BLaER1 treated with 17β-estradiol and CSF1 and Interleukin-3, amounts not matched to agents 10 nM and 100 nM (cell line): ENCODE measurements around the gene SMURF1.

ENCODE experiments used
- H3K27ac ChIP-seq, 11 experiments: shearing (Covaris generic); formaldehyde crosslinking; 2 replicates each; pipeline ENCODE4 v1.8.1; 2022
- H3K27me3 ChIP-seq, 11 experiments: shearing (Covaris generic); formaldehyde crosslinking; 2 replicates each; pipeline ENCODE4 v1.8.1; 2022
- H3K36me3 ChIP-seq, 11 experiments: shearing (Covaris generic); formaldehyde crosslinking; 2 replicates each; pipeline ENCODE4 v1.8.1; 2022
- H3K4me1 ChIP-seq, 10 experiments: shearing (Covaris generic); formaldehyde crosslinking; 2 replicates each; pipeline ENCODE4 v1.8.1; 2022
- H3K4me2 ChIP-seq, 11 experiments: shearing (Covaris generic); formaldehyde crosslinking; 2 replicates each; pipeline ENCODE4 v1.8.1; 2022
- H3K4me3 ChIP-seq, 10 experiments: shearing (Covaris generic); formaldehyde crosslinking; 2 replicates each; pipeline ENCODE4 v1.8.1; 2022
- H3K9ac ChIP-seq, 11 experiments: shearing (Covaris generic); formaldehyde crosslinking; 2 replicates each; pipeline ENCODE4 v1.8.1; 2022
- H3K9me3 ChIP-seq, 11 experiments: shearing (Covaris generic); formaldehyde crosslinking; replicated peaks in 1 of 11; 2 replicates each; pipeline ENCODE4 v1.8.1; 2022
- H4K20me1 ChIP-seq, 11 experiments: shearing (Covaris generic); formaldehyde crosslinking; 2 replicates each; pipeline ENCODE4 v1.8.1; 2022
- Cebpa-rat ChIP-seq, 11 experiments: shearing (Covaris generic); IDR thresholded peaks; 2 replicates each; pipeline ENCODE4 v1.8.1; 2022

Gene SMURF1

GRCh38 chr7:99010281-99010680, 133.6 kb downstream of the SMURF1 start:
- Histone ChIP-seq H3K4me2 (no peak overlapping the region), H3K27ac (no peak overlapping the region), H3K27me3 (no peaks in the 10 kb centered on the region), H3K36me3 (peaks cover 92 to 100% (median 97%) of the 10 kb centered on the region in 11 experiments), H3K4me1 (peaks cover 10 to 13% (median 13%) of the 10 kb centered on the region in 10 experiments), H3K9me3 (no peaks in the 10 kb centered on the region), H3K4me3 (no peak overlapping the region), H3K9ac (no peak overlapping the region), H4K20me1 (peaks cover 0 to 63% (median 17%) of the 10 kb centered on the region in 11 experiments; a peak in 12 of 22 replicates)
- no peak for TF ChIP-seq Cebpa-rat (IDR thresholded peaks at IDR 0.05)

GRCh38 chr7:99008921-99009530, 134.9 kb downstream of the SMURF1 start:
- Histone ChIP-seq H3K36me3 (peaks cover 92 to 100% (median 97%) of the 10 kb centered on the region in 11 experiments), H3K9me3 (no peaks in the 10 kb centered on the region), H3K4me3 (no peak overlapping the region), H3K27me3 (no peaks in the 10 kb centered on the region), H3K9ac (no peak overlapping the region), H4K20me1 (peaks cover 0 to 68% (median 20%) of the 10 kb centered on the region in 11 experiments; a peak in 12 of 22 replicates), H3K4me2 (no peak overlapping the region), H3K4me1 (peaks cover 16 to 26% (median 21%) of the 10 kb centered on the region in 10 experiments), H3K27ac (no peak overlapping the region)
- TF ChIP-seq Cebpa-rat (IDR thresholded peaks at IDR 0.05): no peak

- no peak for TF ChIP-seq Cebpa-rat (IDR thresholded peaks at IDR 0.05)
- no peak overlapping the region for H3K9ac ChIP-seq
- H3K9me3 ChIP-seq: no peaks in the 10 kb centered on the region
- H3K27me3 ChIP-seq: no peaks in the 10 kb centered on the region
- peaks cover 0 to 60% (median 19%) of the 10 kb centered on the region in 11 experiments; a peak in 11 of 22 replicates for H4K20me1 ChIP-seq
- H3K27ac ChIP-seq: no peak overlapping the region
- H3K4me1 ChIP-seq: peaks cover 21 to 34% (median 29%) of the 10 kb centered on the region in 10 experiments
- H3K4me3 ChIP-seq: no peak overlapping the region
- no peak overlapping the region for H3K4me2 ChIP-seq
- H3K36me3 ChIP-seq: peaks cover 86 to 100% (median 95%) of the 10 kb centered on the region in 11 experiments
Measured at GRCh38 chr7:99008181-99008631, 135.7 kb downstream of the SMURF1 start.

GRCh38 chr7:99006739-99007424, 137.0 kb downstream of the SMURF1 start:
- H3K27me3 ChIP-seq: no peaks in the 10 kb centered on the region
- peaks cover 80 to 99% (median 92%) of the 10 kb centered on the region in 11 experiments for H3K36me3 ChIP-seq
- H3K4me1 ChIP-seq: peaks cover 28 to 45% (median 40%) of the 10 kb centered on the region in 10 experiments
- no peaks in the 10 kb centered on the region for H3K9me3 ChIP-seq
- H3K4me3 ChIP-seq: no peak overlapping the region
- TF ChIP-seq Cebpa-rat (IDR thresholded peaks at IDR 0.05): no peak
- no peak overlapping the region for H3K9ac ChIP-seq
- no peak overlapping the region for H3K27ac ChIP-seq
- H3K4me2 ChIP-seq: no peak overlapping the region
- peaks cover 0 to 60% (median 19%) of the 10 kb centered on the region in 11 experiments; a peak in 11 of 22 replicates for H4K20me1 ChIP-seq

- no peaks in the 10 kb centered on the region for H3K27me3 ChIP-seq
- no peak for TF ChIP-seq Cebpa-rat (IDR thresholded peaks at IDR 0.05)
- H3K9me3 ChIP-seq: no peaks in the 10 kb centered on the region
- peak overlapping the region in 8 of 11 experiments; percentile 3 to 59 (median 18); a peak in 10 of 22 replicates for H3K9ac ChIP-seq
- H3K4me1 ChIP-seq: peaks cover 28 to 45% (median 40%) of the 10 kb centered on the region in 10 experiments
- peaks cover 0 to 60% (median 19%) of the 10 kb centered on the region in 11 experiments; a peak in 11 of 22 replicates for H4K20me1 ChIP-seq
- peaks cover 79 to 98% (median 91%) of the 10 kb centered on the region in 11 experiments for H3K36me3 ChIP-seq
- H3K4me2 ChIP-seq: peak overlapping the region; percentile 40 to 77 (median 58)
- peak overlapping the region in 6 of 11 experiments; percentile 4 to 50 (median 30); a peak in 9 of 22 replicates for H3K27ac ChIP-seq
- H3K4me3 ChIP-seq: no peak overlapping the region
Measured at GRCh38 chr7:99005776-99006175, 138.1 kb downstream of the SMURF1 start.

- Histone ChIP-seq H3K36me3 (peaks cover 79 to 98% (median 91%) of the 10 kb centered on the region in 11 experiments), H3K9ac (peak overlapping the region in 8 of 11 experiments; percentile 3 to 59 (median 13); a peak in 12 of 22 replicates), H3K4me1 (peaks cover 28 to 45% (median 40%) of the 10 kb centered on the region in 10 experiments), H3K27me3 (no peaks in the 10 kb centered on the region), H4K20me1 (peaks cover 0 to 66% (median 19%) of the 10 kb centered on the region in 11 experiments; a peak in 12 of 22 replicates), H3K4me2 (peak overlapping the region; percentile 40 to 77 (median 58)), H3K27ac (peak overlapping the region in 5 of 11 experiments; percentile 12 to 33 (median 17); a peak in 5 of 22 replicates), H3K4me3 (no peak overlapping the region), H3K9me3 (no peaks in the 10 kb centered on the region)
- TF ChIP-seq Cebpa-rat (IDR thresholded peaks at IDR 0.05): no peak
Measured at GRCh38 chr7:99004781-99005500, 139.0 kb downstream of the SMURF1 start.

- H4K20me1 ChIP-seq: peaks cover 0 to 66% (median 19%) of the 10 kb centered on the region in 11 experiments; a peak in 12 of 22 replicates
- H3K4me1 ChIP-seq: peaks cover 28 to 45% (median 40%) of the 10 kb centered on the region in 10 experiments
- no peak overlapping the region for H3K4me3 ChIP-seq
- peak overlapping the region in 4 of 11 experiments; percentile 62 to 77 (median 66); a peak in 4 of 22 replicates for H3K4me2 ChIP-seq
- TF ChIP-seq Cebpa-rat (IDR thresholded peaks at IDR 0.05): no peak
- H3K9me3 ChIP-seq: no peaks in the 10 kb centered on the region
- H3K36me3 ChIP-seq: peaks cover 79 to 98% (median 91%) of the 10 kb centered on the region in 11 experiments
- peak overlapping the region in 4 of 11 experiments; percentile 67 to 79 (median 74); a peak in 3 of 22 replicates for H3K27ac ChIP-seq
- H3K27me3 ChIP-seq: no peaks in the 10 kb centered on the region
- no peak overlapping the region for H3K9ac ChIP-seq
Measured at GRCh38 chr7:99004216-99004615, 139.7 kb downstream of the SMURF1 start.

GRCh38 chr7:99003419-99003818, 140.5 kb downstream of the SMURF1 start:
- no peak for TF ChIP-seq Cebpa-rat (IDR thresholded peaks at IDR 0.05)
- no peaks in the 10 kb centered on the region for H3K9me3 ChIP-seq
- H3K4me2 ChIP-seq: peak overlapping the region; percentile 46 to 80 (median 67)
- H3K9ac ChIP-seq: peak overlapping the region in 9 of 11 experiments; percentile 25 to 64 (median 54); a peak in 15 of 22 replicates
- H3K27ac ChIP-seq: peak overlapping the region in 9 of 11 experiments; percentile 57 to 80 (median 74); a peak in 18 of 22 replicates
- peaks cover 28 to 45% (median 40%) of the 10 kb centered on the region in 10 experiments for H3K4me1 ChIP-seq
- peaks cover 0 to 63% (median 19%) of the 10 kb centered on the region in 11 experiments; a peak in 12 of 22 replicates for H4K20me1 ChIP-seq
- peaks cover 79 to 98% (median 91%) of the 10 kb centered on the region in 11 experiments for H3K36me3 ChIP-seq
- H3K27me3 ChIP-seq: no peaks in the 10 kb centered on the region
- H3K4me3 ChIP-seq: peak overlapping the region in 1 of 10 experiments; percentile 8; a peak in 1 of 20 replicates
